Measurements from ENCODE around the gene KIRREL3.
"Not testable (repeated sequence)": the region's sequence is repeated elsewhere in the genome, so short reads cannot be mapped to it uniquely, and the experiment has no call there.

KIRREL3 gene

GRCh38 chr11:126996036-126996804, 4.3 kb downstream of the KIRREL3 start:
- DNase-seq: no peak

- no peak for DNase-seq
Observed at GRCh38 chr11:126993599-126993998, 7.0 kb downstream of the KIRREL3 start.

DNA sequence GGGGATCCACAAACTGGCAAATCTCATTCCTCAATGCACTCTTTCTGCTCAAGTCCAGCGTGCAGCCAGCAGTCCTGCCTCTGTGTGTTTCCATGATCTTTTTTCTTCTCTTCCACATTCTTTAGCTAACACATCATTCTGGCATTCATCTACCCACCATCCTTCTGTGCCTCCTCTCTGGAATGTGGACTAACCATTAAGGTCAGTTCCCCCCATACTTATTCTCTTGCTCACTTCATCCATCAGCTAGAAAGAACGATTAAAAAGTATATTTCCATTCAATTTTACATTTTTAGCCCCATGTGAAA, 7.8 kb downstream of the KIRREL3 start:
- no peak for DNase-seq

- DNase-seq: no peak
Observed at GRCh38 chr11:126992065-126992803, 8.3 kb downstream of the KIRREL3 start.

DNA sequence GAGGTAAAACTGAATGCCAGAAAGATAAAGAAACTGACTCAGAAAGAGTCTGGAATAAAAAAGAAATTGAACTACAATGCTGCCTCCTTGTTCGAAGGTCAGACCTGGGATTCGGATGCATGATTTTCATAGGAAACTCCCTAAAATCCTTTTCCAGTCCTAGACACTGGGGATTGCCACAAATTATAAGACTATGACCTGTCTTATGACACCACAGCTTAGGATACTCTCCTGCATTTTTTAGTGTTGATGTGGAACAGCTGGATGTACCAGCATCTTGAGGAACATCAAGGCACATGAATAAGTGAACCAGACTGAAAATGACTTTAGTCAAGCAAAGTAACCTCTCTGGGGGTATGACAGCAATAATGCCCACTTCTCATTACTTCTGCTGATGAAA, 9.0 kb downstream of the KIRREL3 start:
- DNase-seq: no peak

- no peak for DNase-seq
Observed at GRCh38 chr11:126990716-126991480, 9.7 kb downstream of the KIRREL3 start.

- DNase-seq: peak; percentile 62 to 63
Observed at GRCh38 chr11:126989942-126990715, 10.4 kb downstream of the KIRREL3 start.

DNA sequence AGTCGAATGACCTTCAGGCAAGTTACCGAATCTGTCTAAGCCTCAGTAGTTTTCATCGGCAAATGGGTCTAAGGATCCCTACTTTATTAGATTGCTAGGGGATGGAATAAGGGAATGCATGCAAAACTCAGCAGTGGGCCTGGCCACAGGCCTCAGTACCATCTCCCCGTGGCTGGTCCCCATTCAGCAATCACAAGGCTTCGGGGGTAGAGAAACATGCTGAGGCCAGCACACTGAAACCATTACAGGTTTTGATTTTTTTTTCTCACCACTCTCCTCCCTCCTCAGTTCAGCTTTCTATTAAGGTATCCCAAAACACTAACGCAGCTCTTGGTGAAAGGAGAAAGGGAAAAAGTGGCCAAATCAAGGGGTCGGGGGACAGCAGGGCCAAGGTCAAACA, 11.9 kb downstream of the KIRREL3 start:
- no peak for DNase-seq

DNA sequence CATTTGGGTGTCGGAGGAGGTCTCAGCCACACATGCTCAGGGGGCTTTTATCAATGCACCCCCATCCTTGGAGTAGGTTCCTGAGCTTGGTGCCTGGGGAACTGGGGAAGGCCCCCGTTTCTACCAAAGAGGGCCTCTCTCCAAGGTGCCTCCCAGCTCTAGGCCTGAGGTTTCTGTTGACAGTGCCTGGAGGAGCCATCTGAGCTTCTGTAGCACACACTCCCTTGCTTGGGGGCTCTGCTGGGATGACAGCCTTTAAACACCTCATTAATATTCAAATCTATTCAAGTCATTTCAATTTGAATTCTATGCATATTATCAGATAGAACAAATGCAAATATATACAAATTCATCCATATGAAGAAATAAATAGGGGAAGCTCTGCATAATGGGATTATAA, 18.9 kb downstream of the KIRREL3 start:
- DNase-seq: no peak

DNA sequence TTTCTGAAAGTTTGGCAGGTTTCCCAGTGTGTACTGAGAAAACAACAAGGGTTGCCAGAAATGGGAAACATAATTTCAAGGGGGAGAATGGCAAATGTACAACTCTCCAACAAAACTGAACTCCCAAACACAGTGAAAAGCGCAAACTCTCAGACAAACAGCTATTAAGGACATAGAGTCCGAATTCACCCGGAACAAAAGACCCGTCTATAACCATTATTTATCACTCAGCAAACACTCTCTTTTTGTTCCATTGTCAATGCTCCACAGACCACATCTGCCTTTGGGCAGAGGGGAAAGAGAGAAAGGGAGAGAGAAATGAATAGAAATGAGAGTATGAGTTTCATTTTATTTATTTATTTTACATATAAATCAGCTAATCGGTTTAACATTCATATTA, 21.7 kb downstream of the KIRREL3 start:
- no peak for DNase-seq

- DNase-seq: no peak
Observed at GRCh38 chr11:126978165-126978564, 22.4 kb downstream of the KIRREL3 start.

- no peak for DNase-seq
Observed at GRCh38 chr11:126973051-126973450, 27.5 kb downstream of the KIRREL3 start.

- DNase-seq: no peak
Observed at GRCh38 chr11:126971305-126971704, 29.3 kb downstream of the KIRREL3 start.

- DNase-seq: no peak
Observed at GRCh38 chr11:126969865-126970479, 30.6 kb downstream of the KIRREL3 start.

GRCh38 chr11:126968915-126969314, 31.7 kb downstream of the KIRREL3 start:
- DNase-seq: no peak

- no peak for DNase-seq
Observed at GRCh38 chr11:126965331-126965730, 35.2 kb downstream of the KIRREL3 start.

DNA sequence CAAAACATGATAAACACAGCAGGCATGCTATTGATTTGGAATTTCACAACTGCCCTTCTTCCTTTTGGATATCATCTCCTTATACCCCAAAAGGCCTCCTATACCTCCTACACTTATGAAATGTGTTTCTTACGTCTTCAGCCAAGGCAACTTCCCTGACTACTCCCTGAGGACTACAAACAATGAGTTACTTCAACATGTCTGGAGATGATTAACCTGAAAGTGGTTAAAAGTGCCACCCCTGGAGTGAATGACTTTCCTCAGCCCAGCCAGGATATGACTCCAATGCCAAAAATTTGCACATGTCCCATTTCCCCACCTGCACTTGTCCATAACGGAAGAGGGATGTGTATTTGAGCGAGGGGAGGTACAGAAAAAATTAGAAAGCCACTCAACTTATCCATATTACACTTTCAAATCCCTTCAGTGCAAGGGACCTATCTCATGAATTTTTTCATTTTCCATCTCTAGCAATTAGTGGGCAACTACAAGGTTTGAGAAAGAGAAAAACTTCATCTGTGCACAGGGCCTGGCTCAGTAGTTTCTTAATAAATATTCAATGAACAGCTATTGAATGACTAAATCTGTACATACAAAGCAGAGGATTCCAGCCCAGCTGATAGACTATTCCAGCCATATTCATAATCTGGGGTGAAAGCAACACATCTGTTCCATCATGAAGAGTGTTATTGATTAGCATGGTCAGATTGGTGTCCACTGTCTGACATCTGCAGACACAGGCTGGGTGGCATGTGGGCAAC, 36.8 kb downstream of the KIRREL3 start:
- DNase-seq: no peak

- DNase-seq: no peak
Observed at GRCh38 chr11:126963115-126963514, 37.5 kb downstream of the KIRREL3 start.

GRCh38 chr11:126959700-126960099, 40.9 kb downstream of the KIRREL3 start:
- DNase-seq: no peak

DNA sequence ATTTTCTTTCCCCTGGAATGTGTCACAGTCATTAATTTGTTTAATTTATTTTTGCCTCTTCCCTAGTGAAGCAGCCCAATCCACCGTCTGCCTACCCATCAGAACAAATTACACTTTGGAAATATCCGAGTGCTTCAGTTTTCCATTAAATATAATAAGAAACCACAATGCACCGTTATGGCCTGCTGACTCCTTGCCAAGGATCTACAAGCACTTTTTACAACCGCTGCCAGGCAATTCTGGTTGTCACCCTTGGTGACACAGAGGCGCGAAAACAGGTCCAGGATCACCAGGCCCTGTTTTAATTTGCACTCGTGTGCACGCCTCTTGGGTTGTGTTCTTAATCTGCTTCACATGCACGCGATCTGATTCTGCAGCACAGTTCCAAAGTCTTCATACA, 43.9 kb downstream of the KIRREL3 start:
- no peak for DNase-seq

GRCh38 chr11:126952533-126952932, 48.0 kb downstream of the KIRREL3 start:
- not testable (repeated sequence) for DNase-seq

GRCh38 chr11:126951465-126951864, 49.1 kb downstream of the KIRREL3 start:
- DNase-seq: no peak
